Astrocyte (in vitro differentiated cells and primary cell): Measurements from ENCODE around the gene PRR5L. TPM values are rescaled to one million over a fixed set of nuclear protein-coding genes. Genes with fewer than 3 reads are reported as not detected.
A peak's percentile ranks its signal among the peaks of the same experiment; 100 is the strongest.

Experiments
- DNase-seq: peaks from one replicate; pipeline ENCODE4 v3.0.0-alpha.2; 2010; ENCODE audit warnings: low read depth
- FAIRE-seq: peaks from 2 replicates; lab custom pipeline; 2011; peaks lifted over from hg19 to GRCh38; lab: Jason Lieb, UNC
- H2AFZ ChIP-seq: 2 replicates; pipeline ENCODE4 v1.6.0; 2012; ENCODE audit warnings: low read depth, low read length, inconsistent platforms
- H3K27ac ChIP-seq: 2 replicates; pipeline ENCODE4 v1.5.1; 2011; ENCODE audit warnings: low read depth, low read length, inconsistent platforms
- H3K27me3 ChIP-seq: 2 replicates; pipeline ENCODE4 v1.6.0; 2011; ENCODE audit warnings: low read length, inconsistent platforms; ENCODE audit not compliant: insufficient read depth
- H3K36me3 ChIP-seq: 2 replicates; pipeline ENCODE4 v1.5.1; 2011; ENCODE audit warnings: low read length, inconsistent platforms; ENCODE audit not compliant: insufficient read depth
- H3K4me1 ChIP-seq: 2 replicates; pipeline ENCODE4 v1.5.1; 2011; ENCODE audit warnings: low read length, inconsistent platforms; ENCODE audit not compliant: insufficient read depth
- H3K4me2 ChIP-seq: 2 replicates; pipeline ENCODE4 v1.6.0; 2012; ENCODE audit warnings: low read length, inconsistent platforms
- H3K4me3 ChIP-seq: 2 replicates; pipeline ENCODE4 v1.5.1; 2011; ENCODE audit warnings: low read depth, mild to moderate bottlenecking, low read length, inconsistent platforms; ENCODE audit not compliant: insufficient read depth
- H3K79me2 ChIP-seq: 2 replicates; pipeline ENCODE4 v1.6.0; 2012; ENCODE audit warnings: mild to moderate bottlenecking, low read length, inconsistent platforms; ENCODE audit not compliant: insufficient read depth
- H3K9ac ChIP-seq: 2 replicates; pipeline ENCODE4 v1.6.0; 2012; ENCODE audit warnings: mild to moderate bottlenecking, low read length, inconsistent platforms
- H3K9me3 ChIP-seq: 2 replicates; pipeline ENCODE4 v1.5.1; 2012; ENCODE audit warnings: low read depth, mild to moderate bottlenecking, low read length, inconsistent platforms; ENCODE audit not compliant: insufficient read depth
- H4K20me1 ChIP-seq: 2 replicates; pipeline ENCODE4 v1.6.0; 2012; ENCODE audit warnings: low read length, inconsistent platforms; ENCODE audit not compliant: insufficient read depth
- H3K27ac Mint-ChIP-seq: one replicate; pipeline ENCODE4 v1.8.0; 2021; ENCODE audit warnings: mild to moderate bottlenecking, mixed read lengths; ENCODE audit not compliant: unreplicated experiment
- H3K27me3 Mint-ChIP-seq: one replicate; pipeline ENCODE4 v1.8.0; 2021; ENCODE audit warnings: low read depth, mixed read lengths; ENCODE audit not compliant: unreplicated experiment
- H3K36me3 Mint-ChIP-seq: one replicate; pipeline ENCODE4 v1.8.0; 2021; ENCODE audit warnings: low read depth, mixed read lengths; ENCODE audit not compliant: unreplicated experiment
- H3K4me1 Mint-ChIP-seq: one replicate; pipeline ENCODE4 v1.8.0; 2021; ENCODE audit warnings: low read depth, mixed read lengths; ENCODE audit not compliant: unreplicated experiment
- H3K4me3 Mint-ChIP-seq: one replicate; pipeline ENCODE4 v1.8.0; 2021; ENCODE audit warnings: mild to moderate bottlenecking, moderate library complexity, mixed read lengths; ENCODE audit not compliant: unreplicated experiment
- H3K9me3 Mint-ChIP-seq: one replicate; pipeline ENCODE4 v1.8.0; 2021; ENCODE audit warnings: mild to moderate bottlenecking, mixed read lengths; ENCODE audit not compliant: unreplicated experiment
- EZH2 ChIP-seq: IDR thresholded peaks from 2 replicates; pipeline ENCODE4 v1.6.1; 2012; ENCODE audit warnings: mild to moderate bottlenecking, low read length, inconsistent platforms; ENCODE audit not compliant: insufficient read depth
- total RNA-seq: library from RNA; stranded (reverse); gene quantifications from 2 replicates; pipeline ENCODE4 v1.2.1, GENCODE V29; 2021
- TF ChIP-seq, protein P1 (sequence below): IDR thresholded peaks from 2 replicates; pipeline ENCODE4 v1.5.1; 2011; ENCODE audit warnings: low read depth, mild to moderate bottlenecking, inconsistent platforms, low read length, moderate library complexity; ENCODE audit not compliant: insufficient read depth

Gene PRR5L
- total RNA-seq, 1 donor from 2014 or later = 55.6 TPM

GRCh38 chr11:36447947-36448346, 151.9 kb downstream of the PRR5L start:
- Histone ChIP-seq H3K4me2 (no peak overlapping the region), H3K36me3 (peaks cover 14% of the 10 kb centered on the region), H3K4me1 (peaks cover 10% of the 10 kb centered on the region), H3K27me3 (no peaks in the 10 kb centered on the region), H3K9ac (no peak overlapping the region), H4K20me1 (no peaks in the 10 kb centered on the region), H2AFZ (no peak overlapping the region), H3K9me3 (no peaks in the 10 kb centered on the region), H3K79me2 (no peaks in the 10 kb centered on the region), H3K27ac (no peak overlapping the region), H3K4me3 (no peak overlapping the region)
- Mint-ChIP-seq H3K27me3 (no peaks in the 10 kb centered on the region), H3K4me1 (peaks cover 22% of the 10 kb centered on the region), H3K27ac (no peak overlapping the region), H3K36me3 (peaks cover 66% of the 10 kb centered on the region), H3K4me3 (no peak overlapping the region), H3K9me3 (no peaks in the 10 kb centered on the region)
- TF ChIP-seq, protein P1, sequence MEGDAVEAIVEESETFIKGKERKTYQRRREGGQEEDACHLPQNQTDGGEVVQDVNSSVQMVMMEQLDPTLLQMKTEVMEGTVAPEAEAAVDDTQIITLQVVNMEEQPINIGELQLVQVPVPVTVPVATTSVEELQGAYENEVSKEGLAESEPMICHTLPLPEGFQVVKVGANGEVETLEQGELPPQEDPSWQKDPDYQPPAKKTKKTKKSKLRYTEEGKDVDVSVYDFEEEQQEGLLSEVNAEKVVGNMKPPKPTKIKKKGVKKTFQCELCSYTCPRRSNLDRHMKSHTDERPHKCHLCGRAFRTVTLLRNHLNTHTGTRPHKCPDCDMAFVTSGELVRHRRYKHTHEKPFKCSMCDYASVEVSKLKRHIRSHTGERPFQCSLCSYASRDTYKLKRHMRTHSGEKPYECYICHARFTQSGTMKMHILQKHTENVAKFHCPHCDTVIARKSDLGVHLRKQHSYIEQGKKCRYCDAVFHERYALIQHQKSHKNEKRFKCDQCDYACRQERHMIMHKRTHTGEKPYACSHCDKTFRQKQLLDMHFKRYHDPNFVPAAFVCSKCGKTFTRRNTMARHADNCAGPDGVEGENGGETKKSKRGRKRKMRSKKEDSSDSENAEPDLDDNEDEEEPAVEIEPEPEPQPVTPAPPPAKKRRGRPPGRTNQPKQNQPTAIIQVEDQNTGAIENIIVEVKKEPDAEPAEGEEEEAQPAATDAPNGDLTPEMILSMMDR = no peak
- no peak for TF ChIP-seq EZH2
- DNase-seq (no peak), FAIRE-seq (no peak)

GRCh38 chr11:36449561-36450096, 153.5 kb downstream of the PRR5L start:
- H3K27ac ChIP-seq = no peak overlapping the region
- H3K9me3 ChIP-seq = no peaks in the 10 kb centered on the region
- no peaks in the 10 kb centered on the region for H3K27me3 ChIP-seq
- no peak overlapping the region for H3K27ac Mint-ChIP-seq
- H3K4me1 ChIP-seq = peaks cover 26% of the 10 kb centered on the region
- no peak overlapping the region for H3K4me3 Mint-ChIP-seq
- H2AFZ ChIP-seq = no peak overlapping the region
- no peaks in the 10 kb centered on the region for H3K9me3 Mint-ChIP-seq
- H3K36me3 Mint-ChIP-seq = peaks cover 64% of the 10 kb centered on the region
- FAIRE-seq (peak; percentile 23), DNase-seq (no peak)
- no peak overlapping the region for H3K9ac ChIP-seq
- H3K79me2 ChIP-seq = no peaks in the 10 kb centered on the region
- TF ChIP-seq EZH2 = no peak
- TF ChIP-seq, protein P1 = no peak
- no peak overlapping the region for H3K4me3 ChIP-seq
- H3K36me3 ChIP-seq = peaks cover 10% of the 10 kb centered on the region
- peaks cover 38% of the 10 kb centered on the region for H3K4me1 Mint-ChIP-seq
- no peaks in the 10 kb centered on the region for H4K20me1 ChIP-seq
- no peaks in the 10 kb centered on the region for H3K27me3 Mint-ChIP-seq
- peak overlapping the region; percentile 51 for H3K4me2 ChIP-seq

DNA sequence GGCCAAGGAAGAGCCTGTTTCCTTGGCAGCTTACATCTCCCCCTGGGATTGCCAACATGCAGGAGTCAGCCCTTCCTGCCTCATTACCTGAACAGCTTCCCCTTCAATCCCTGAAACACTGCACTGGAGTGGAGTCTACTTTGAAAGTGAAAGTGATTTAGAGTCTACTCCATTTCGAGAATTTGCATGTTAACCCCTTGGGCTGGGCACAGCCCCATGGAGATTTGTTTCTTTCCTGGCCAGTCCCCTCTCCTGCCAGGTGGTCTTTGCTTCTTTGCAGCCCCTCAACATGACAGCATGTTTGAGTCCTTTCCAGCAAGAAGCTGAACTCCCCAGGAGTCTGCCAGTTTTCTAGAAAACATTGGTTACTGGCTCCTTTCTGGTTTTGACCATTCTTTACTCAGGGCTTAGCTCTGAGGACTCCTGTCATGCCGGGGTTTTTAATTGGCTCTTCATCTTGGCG, 154.1 kb downstream of the PRR5L start:
- DNase-seq = no peak
- no peaks in the 10 kb centered on the region for H3K27me3 Mint-ChIP-seq
- Histone ChIP-seq H3K79me2 (no peaks in the 10 kb centered on the region), H3K36me3 (peaks cover 10% of the 10 kb centered on the region), H3K4me2 (peak overlapping the region; percentile 51), H2AFZ (no peak overlapping the region), H3K27ac (no peak overlapping the region), H3K4me1 (peaks cover 31% of the 10 kb centered on the region), H3K4me3 (no peak overlapping the region), H4K20me1 (no peaks in the 10 kb centered on the region), H3K27me3 (no peaks in the 10 kb centered on the region), H3K9ac (no peak overlapping the region), H3K9me3 (no peaks in the 10 kb centered on the region)
- no peaks in the 10 kb centered on the region for H3K9me3 Mint-ChIP-seq
- no peak overlapping the region for H3K27ac Mint-ChIP-seq
- H3K36me3 Mint-ChIP-seq = peaks cover 65% of the 10 kb centered on the region
- peaks cover 43% of the 10 kb centered on the region for H3K4me1 Mint-ChIP-seq
- no peak overlapping the region for H3K4me3 Mint-ChIP-seq
- TF ChIP-seq, protein P1 = no peak
- TF ChIP-seq EZH2 = no peak
- no peak for FAIRE-seq
